ENCODE measurements around the gene SORBS1.

Gene SORBS1

DNA sequence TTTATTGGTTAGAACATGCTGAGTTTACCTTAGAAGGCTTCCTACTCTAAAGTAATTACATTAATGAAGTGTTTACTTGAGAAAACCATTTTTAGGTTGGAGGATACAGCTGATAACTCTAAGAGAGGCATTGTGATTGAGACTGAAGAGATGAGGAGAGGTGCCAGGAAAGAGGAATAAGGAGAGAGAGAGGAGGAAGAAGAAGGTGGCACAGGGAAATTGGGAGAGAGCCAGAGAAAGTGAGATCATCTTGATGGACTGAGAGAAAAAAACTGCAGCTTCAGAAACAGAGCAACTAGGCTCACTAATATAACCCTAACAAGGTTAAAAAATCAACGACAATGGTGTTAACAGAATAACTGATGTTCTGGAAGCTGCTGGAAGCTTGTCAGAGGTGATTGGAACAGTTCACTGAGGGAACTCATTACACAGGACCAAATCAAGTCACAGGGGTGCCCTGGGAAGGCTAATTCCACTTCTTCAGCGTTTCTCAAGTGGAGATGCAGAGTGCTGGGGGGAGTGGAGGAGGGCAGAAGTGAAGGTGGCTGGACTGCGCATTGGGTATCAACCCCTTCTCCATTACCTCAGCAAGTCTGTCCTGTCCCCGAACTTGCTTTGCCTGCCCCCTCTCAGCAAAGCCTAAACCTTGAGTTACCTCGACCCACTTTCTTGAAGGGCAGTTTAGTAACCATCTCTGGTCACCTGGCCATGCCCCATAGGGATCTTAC is 6.9 kb upstream of the SORBS1 start:
- in situ Hi-C loops (cut with HindIII; ENCODE audit: low sequenced_read_pairs), result no loop called here

DNA sequence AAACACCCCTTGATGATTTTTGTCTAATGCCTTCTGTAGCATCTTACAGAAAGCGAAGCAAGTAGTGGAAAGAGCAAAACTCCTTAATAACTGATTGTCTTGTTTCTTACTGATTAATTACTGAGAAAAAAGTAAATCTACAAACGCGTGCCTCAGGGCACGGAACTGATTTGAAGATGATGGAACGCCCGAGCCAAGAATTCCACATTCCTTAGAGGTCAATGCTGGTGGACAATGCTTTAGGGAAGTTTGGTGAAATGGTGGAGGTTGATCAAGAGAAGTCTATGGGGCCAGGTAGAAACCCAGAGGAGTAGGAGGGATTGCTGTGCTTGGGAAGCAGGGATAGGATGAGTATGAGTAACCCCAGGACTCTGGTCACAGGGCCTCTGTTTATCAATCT is 5.0 kb upstream of the SORBS1 start:
- in situ Hi-C loops (cut with HindIII; ENCODE audit: low sequenced_read_pairs), result no loop called here

DNA sequence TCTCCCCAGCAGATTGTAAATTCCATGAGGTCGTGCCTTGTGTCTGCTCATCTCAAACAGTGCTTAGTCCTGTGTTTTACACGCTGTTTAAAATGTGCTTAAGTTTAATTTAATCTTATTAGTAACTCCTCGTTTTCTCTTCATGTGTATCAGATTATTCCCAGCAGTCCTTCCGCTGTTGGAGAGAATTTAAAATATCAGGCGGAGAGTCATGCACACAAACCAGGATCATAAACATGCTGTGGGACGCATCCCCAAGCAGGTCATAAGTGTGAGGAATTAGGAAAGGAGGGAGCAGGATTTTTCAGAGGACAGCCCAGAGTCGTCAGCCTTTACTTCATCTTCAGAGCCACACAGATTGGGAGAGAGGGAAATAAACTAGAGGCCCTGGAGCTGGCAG is 4.2 kb upstream of the SORBS1 start:
- in situ Hi-C loops (cut with HindIII; ENCODE audit: low sequenced_read_pairs), result no loop called here

DNA sequence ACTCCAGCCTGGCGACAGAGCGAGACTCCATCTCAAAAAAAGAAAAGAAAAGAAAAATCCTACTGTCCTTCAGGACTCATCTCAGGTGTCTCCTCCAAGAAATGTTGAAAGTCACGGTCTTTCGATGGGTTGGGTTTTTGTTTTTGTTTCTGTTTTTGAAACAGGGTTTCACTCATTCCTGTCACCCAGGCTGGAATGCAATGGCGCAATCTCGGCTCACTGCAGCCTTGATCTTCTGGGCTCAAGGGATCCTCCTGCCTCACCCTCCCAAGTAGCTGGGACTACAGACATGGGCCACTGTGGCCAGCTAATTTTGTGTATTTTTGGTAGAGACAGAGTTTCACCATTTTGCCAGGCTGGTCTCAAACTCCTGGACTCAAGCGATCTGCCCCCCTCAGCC is 3.1 kb upstream of the SORBS1 start:
- in situ Hi-C loops (cut with HindIII; ENCODE audit: low sequenced_read_pairs), result no loop called here

DNA sequence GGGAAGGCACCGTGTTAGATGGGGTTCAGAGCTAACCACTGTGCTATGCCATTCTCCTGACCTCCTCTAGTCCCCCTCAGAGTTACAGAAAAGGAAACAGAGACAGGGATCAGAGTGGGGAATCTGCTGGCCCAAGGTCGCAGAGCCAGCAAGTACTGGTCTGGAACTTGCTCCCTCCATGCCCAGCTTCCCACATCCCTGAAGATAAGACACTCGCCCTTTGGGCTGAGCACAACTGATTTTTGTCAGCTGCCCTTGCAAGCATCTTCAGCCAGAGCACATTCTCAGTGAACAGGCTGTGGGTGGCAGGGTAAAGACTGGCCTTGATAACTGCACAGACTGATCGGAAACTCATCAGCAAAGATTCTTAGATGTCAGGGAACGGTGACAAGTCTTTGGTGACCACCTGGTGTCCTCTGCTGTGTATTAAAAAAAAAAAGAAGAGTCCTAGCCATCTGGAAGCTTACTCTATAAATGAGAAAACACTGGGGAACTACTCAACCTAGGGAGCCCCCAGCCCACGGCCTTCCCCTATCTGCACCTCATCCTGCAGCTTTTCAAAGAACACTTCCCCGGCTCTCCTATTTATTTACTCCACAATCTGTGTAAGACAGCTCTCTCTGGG is 1.3 kb upstream of the SORBS1 start:
- in situ Hi-C loops (cut with HindIII; ENCODE audit: low sequenced_read_pairs), result no loop called here

DNA sequence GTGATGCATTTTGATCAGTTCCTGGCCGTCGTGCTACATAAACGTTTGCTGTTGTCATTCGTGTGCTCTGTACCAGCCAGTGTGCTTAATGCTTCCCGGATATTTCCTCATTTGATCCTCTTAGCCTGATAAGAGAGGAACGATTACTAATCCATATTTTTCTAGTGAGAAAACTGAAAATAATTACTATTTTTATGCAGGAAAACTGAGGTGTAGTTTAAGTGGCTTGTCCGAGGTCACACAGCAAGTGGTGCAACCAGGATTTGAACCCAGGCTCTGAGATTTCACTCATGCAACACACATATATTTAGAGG is 650 bp upstream of the SORBS1 start:
- in situ Hi-C loops (cut with HindIII; ENCODE audit: low sequenced_read_pairs), result no loop called here

DNA sequence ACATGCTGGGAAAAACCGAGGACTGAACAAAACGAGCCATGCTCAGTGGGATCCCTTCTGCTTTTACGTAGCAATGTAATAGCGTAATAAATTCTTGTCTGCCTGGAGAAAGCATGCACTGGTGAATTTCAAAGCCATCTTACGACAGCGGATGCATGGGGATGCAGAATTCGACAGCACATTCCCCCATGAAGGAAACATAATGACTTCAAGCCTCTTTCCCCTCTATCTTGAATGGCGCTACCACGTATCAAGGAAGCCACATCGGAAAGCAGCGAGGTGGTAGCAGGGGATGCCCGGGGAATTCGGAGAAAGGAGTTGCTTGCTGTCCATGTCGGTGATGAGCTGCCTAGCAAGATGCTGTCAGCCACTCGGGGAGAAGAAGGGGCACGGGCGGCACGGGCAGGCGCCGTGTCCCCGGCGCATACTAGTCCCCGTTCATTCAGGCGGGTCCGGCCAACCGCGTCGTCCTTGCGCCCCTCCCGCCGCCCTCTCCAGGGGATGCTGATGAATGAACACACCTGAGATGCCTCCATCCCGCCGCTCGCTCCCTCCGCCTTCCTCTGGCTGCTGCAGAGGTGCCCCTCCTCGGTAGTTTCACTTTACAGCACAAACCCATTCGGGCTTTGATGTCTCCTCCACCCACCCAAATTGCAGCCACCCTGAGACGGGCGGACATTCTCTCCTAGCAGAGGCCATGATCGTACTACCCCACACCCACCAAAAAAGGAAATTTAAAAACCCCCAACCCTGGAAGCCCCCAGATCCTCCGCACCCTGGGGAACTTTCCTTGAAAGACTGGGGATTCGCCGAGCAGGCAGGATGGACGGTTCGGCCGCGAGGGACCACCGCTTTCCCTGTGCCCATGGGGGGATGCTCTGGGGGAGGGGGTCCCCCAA is 644 bp downstream of the SORBS1 start:
- in situ Hi-C loops (cut with HindIII; ENCODE audit: low sequenced_read_pairs), result no loop called here

DNA sequence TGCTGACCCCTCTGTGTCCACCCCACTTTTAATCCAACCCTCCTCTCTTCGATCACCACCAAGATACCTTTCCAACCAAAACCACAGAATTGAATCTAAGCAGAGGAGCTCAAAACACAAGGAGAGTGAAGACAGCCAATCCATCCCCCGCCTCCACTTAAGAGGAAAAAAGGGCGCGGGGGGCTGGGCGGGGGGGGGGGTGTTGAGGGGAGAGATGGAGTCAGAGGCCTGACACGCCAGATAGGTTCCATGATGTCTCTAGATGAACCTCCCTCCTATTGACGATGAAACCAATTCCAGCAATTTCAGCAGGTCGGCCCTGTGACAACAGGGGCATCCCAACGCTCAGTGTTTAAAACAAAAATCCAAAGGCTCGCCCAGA is 1.3 kb downstream of the SORBS1 start:
- in situ Hi-C loops (cut with HindIII; ENCODE audit: low sequenced_read_pairs), result no loop called here

DNA sequence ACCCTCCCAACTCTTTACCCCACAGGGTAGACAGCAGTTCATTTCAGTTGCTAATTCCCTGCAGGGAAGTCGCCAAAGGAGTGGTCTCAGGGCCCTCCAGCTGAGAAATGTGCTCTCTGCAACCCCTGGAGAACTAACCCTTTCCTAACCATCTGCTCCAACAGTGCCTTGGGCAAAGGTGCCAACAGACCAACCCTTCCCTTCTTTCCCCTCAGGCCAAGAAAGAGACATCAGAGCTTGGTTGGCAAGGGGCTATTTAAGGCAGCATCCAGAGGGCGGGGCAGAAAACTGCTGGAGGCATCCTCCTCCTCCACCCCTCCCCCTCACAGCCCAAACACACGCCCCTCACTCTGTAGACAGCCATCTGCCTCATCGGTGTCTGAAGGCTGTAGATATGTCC is 1.7 kb downstream of the SORBS1 start:
- in situ Hi-C loops (cut with HindIII; ENCODE audit: low sequenced_read_pairs), result no loop called here

DNA sequence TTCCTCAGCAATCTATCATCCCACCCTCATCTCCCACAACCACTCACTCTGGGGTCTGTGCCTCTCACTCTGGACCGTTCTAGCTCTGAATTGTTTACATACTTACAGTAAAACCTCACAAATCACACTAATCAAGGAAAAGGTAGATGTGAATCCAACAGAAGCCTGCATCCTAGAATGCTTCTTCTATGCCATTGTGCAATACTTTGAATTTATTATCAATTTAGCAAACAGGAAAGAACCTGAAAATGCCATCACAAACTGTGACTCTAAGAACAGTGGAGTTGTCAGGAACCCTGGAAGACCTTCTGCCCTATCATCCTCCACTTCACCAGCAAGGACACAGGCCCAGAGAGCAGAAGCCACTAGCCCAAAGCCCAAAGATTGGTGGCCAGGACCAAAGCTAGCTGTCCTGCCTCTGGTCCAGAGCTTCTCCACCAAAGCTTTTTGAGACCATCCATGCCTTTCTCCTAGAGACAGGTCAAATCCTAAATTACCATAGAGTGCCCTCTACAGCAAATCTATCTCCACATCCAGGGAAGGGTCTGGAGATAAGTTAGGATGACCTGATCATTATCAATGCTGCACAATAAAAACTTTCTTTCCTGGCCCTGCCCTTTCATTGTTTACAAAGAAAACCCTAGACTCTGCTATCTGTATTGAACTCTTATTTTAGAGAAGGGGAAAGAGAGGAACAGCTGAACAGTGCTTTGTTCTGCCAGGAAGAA is 2.4 kb downstream of the SORBS1 start:
- in situ Hi-C loops (cut with HindIII; ENCODE audit: low sequenced_read_pairs), result no loop called here

DNA sequence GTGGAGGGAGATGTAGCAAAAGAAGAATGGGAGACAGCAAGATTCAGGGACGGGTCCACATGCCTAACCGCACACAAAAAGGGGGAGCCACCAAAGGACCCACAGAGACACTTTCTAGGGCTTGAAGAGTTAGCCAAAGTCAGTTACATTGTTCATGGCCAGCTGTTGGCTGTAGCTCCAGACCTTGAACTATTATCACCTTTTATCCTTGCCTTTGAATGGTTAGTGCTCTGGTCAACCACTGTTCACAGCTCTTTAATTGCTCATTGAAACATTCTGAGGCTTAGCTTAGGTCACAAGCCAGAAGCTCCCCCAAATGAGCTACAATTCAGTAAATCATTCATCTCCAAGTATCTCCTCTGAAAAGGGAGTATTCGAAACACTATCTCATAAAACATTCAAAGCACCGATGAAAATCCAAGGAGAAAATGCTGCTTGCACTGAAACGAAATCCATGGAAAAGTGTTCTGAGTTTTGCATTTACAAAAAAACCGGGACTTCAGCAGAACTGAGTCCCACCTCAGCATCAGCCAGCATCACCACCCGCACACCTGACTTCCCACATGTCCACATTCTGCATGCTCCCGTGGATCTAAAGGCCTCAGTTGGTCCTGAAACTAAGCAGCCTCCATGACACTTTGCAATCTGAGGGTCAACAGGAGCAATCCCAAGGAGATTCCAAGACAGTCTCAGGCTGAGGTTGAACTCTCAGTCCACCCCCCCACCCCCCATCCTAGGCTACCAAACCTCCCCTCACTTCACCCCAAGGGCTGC is 4.0 kb downstream of the SORBS1 start:
- in situ Hi-C loops (cut with HindIII; ENCODE audit: low sequenced_read_pairs), result no loop called here

DNA sequence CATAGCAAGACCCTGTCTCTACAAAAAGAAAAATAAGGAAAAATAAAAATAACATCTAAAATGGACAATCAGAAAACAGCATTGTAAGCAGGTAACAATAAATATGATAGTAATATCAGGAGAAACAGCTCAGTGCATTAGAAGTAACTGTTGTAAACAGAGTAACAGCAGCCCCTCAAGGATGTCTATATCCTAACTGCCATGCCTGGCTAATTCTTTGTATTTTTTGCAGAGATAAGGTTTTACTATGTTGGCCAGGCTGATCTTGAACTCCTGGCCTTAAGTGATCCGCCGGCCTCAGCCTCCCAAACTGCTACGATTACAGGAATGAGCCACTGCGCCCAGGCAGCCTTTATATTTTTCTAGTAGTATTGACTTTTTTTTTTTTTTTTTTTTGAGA is 7.5 kb downstream of the SORBS1 start:
- in situ Hi-C loops (cut with HindIII; ENCODE audit: low sequenced_read_pairs), result no loop called here

DNA sequence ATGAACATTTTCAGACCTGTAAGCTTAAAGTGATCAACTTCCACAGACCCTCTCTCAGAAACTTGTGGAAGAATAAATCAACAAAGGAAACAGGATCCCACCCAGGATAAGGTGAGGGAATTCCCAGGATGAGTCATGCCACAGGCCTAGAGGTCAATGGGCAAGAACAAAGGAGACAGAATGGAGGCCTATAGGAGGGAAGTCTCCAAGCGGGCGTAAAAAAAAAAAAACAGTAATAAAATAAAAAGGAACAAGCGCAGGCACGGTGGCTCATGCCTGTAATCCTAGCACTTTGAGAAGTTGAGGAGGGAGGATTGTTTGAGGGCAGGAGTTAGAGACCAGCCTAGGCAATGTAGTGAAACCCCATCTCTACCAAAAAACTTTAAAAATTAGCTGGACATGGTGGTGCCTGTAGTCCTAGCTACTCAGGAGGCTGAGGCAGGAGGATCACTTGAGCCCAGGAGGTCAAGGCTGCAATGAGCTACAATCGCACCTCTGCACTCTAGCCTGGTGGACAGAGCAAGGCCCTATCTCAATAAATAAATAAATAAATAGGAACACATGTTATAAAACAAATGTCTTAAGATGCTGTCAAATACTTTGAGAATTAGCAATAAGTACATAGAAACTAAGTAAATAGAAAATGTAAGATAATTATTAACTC is 8.4 kb downstream of the SORBS1 start:
- in situ Hi-C loops (cut with HindIII; ENCODE audit: low sequenced_read_pairs), result no loop called here

DNA sequence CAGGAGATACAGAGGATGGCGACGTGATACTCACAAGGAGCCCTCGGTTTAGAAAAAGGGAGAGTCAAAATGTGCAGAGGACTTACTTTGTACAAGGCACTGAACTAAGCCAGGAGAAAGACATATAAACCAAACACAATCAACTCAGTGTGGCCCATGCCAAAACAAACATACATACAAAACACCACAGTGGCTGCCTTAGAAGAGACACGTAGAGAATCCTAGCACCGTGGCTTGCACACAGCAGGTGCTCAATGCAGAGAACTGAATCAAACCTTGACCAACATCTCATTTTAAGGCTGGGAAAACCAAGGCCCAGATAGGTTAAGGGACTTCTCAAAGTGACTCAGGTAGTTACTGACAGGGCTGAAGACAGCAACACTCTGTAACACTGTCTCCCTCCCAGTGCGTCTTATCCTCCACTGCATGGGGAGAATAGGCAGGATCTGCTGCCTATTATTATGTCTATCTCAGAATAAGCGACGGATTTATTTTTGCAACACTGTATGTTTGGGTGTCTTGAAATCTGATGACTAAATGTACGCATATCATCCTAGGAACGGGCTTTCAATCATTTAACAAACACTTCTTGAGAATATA is 11.0 kb downstream of the SORBS1 start:
- in situ Hi-C loops (cut with HindIII; ENCODE audit: low sequenced_read_pairs), result no loop called here

DNA sequence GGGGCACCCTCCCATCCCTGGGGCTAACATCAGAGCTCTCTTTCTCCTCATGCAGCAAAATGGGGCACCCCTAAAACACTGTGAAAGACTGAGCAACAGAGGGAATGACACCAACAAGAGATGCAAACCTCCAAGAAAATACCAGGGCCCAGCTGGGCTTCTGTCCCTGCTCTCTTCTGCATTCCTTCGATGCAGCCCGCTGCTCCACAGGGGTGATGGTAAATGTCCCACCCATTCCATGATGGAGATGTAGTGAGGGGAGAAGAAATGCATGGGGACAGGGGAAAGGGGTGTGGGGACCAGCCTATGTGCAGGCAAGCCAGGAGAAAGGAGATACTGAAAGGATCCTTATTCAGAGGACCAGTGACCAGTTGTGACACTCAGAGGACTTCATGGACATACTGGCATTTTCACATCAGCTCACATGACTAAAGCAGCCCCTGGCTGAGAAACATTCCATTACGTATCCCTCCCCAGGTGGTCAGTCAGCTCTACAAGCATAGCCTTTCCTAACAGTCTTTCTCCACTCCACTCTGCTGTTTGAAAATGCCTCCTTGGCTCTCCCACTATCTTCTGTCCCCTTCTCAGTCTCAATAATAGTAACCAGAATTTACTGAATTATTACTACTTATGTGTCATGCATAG is 13.3 kb downstream of the SORBS1 start:
- in situ Hi-C loops (cut with HindIII; ENCODE audit: low sequenced_read_pairs), result no loop called here

DNA sequence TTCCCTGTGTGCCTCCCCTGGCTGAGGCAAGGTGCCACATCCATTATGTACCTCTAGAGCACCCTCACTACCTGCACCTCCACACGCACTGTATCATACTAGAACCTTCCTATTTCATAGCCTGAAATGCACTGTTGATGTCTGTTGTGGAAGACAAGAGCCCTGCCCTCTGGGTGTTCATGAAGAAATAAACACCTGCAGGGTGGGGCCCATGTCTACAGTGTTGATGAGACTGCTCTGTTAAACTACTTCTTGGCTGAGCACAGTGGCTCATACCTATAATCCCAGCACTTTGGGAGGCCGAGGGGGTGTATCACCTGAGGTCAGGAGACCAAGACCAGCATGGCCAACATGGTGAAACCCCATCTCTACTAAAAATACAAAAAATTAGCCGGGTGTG is 14.0 kb downstream of the SORBS1 start:
- in situ Hi-C loops (cut with HindIII; ENCODE audit: low sequenced_read_pairs), result no loop called here

DNA sequence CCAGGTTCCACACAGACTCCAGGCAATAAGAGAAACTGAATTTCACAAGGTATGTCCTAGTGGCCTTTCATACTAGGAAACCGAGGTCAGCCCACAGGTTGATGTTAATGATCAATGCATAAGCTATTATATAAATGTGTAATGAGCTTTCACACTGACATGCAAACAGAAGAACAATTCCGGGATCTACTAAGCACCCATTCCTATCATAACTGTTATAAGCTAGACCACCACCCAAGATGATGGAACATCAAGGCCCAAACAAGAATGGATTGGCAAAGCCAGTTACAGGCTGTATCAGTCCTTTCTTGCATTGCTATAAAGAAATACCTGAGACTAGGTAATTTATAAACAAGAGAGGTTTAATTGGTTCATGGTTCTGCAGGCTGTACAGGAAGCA is 15.2 kb downstream of the SORBS1 start:
- in situ Hi-C loops (cut with HindIII; ENCODE audit: low sequenced_read_pairs), result no loop called here

DNA sequence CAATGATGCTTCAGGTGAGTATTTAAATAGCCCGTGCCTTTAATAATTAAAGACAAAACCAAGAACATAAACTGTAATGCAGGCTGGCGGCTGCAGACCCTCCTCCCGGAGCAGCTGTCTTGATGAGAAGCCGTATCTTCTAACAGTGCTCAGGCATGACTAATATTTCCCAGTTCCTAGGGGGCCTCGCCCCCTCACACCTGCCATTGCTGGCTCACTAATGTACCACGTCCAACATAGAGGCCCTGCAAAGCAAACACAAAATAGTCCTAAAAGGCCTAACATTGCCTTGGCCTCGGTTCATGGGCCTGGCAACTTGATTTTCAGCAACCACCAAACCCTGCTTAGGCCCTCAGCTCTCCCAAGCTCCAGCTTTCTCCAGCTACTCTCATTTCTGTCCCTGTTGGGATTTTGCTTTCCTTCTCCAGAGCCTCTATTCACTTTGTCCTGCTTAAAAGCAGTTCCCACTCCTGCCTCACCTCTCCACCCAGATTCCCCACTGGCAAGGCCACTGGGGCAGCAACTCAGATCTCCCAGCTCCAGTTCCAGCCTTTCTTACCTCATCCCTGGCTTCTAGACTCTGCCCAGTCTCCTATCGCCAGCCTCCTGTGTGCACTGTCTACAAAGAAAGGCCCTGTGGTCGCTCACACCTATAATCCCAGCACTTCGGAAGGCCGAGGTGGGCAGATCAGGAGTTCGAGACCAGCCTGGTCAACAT is 16.2 kb downstream of the SORBS1 start:
- in situ Hi-C loops (cut with HindIII; ENCODE audit: low sequenced_read_pairs), result no loop called here

DNA sequence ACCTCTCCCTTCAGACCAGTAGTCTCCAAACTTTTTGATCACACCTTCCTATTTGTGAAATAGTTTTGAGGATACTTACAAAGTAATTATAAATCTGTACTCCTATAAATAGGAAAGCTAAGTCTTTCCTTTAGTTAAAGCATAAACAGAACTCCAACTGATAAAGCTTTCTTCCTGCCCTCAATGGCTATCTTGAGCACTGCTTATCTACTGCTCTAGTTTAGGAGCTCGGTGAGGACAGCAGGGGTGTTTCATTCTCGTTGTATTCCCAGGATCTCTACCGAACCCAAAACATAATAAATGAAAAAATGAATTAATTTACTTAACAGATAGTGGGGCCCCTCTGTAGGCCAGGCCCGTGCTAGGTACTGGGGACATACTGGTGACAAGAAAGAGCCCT is 17.7 kb downstream of the SORBS1 start:
- in situ Hi-C loops (cut with HindIII; ENCODE audit: low sequenced_read_pairs), result no loop called here

All from DLD1 (cell line).